GM18508 (cell line): Measurements from ENCODE around the gene MCM9.
"Not testable (repeated sequence)": the region's sequence is repeated elsewhere in the genome, so short reads cannot be mapped to it uniquely, and the experiment has no call there.

ENCODE experiments used
- ATAC-seq: cut with Tn5 transposase; IDR thresholded peaks from one replicate; pipeline ENCODE4 v1.9.1; 2021; ENCODE audit warnings: moderate number of reproducible peaks; ENCODE audit not compliant: insufficient read depth, unreplicated experiment

The MCM9 gene

DNA sequence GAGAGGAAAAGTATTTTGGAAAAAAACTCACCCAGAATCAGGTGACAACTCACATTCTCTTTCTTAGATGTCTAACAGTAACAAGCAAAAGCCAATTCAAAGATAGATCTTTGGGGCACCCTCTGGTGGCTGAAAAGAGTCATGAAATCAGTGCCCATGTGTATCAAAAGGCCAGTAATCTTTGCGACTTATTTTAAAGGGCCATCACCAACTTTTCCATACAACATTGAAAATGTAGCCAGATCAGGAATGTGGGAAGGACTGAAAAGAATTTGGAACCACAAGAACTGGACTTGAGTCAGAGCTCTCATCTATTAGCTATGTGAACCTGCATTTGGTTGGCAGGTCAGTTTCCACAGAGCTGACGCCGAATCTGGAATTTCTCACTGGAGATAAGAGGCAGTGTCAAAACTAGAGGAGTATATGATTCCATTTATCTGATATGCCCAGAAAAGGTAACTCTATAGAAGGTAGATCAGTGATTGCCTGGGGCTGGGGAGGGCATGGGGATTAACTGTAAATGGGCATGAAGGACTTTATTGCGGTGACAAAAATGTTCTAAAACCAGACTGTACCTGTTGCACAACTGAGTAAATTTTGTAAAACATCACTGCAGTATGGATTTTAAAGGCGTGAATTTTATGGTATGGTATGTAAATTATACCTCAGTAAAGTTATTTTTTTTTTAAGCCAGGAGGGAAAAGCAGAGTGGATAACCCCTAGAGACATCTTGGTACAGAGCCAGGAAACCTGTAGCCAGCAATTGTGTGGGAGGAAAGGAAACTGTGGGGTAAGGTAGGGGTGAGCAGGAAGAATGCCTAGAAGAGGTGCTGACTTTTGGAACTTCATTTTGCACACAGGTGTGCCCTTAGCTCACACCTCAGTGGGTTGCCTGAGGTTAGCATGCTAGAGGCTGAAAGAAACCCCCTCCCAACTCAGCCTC is 158.1 kb downstream of the MCM9 start:
- peak; percentile 83 for ATAC-seq

DNA sequence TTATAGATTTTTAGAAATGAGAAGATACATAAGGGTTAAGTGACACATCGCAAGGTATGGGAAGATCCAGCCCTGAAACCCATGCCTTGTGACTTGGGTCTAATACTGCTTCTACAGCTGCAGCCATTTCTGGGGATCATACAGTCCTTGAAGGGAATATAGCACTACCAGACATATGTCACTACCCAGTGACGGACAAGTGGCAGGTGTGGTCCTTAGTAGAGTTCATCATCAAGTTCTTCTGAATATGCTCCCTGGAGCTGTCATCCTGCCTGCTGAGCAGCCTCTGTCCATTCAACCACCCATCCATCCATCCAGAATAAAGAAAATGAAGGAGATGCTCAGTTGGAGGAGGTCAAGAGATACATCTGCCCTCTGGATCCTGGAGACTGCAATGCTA is 159.6 kb downstream of the MCM9 start:
- no peak for ATAC-seq

GRCh38 chr6:118774581-118774980 is 160.4 kb downstream of the MCM9 start:
- ATAC-seq, result no peak

DNA sequence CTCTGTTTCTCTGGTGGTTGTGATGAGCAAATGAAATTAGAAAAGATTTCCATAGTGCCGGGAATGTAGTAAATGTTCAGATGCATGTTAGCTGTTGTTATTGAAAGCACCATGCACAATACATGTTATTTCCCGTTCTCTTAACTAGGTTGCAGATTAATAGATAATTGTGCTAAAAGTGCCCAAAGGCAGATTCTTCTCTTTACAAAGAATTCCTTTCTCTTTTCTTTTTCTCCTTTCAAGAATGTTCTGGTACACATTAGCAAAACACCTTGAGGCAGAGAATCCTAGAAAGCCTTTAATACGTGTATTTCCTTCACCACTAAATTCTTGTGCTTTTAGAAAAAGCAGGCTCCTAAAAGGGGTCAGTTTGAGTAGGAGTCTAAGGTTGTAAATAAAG is 162.1 kb downstream of the MCM9 start:
- ATAC-seq, result no peak

DNA sequence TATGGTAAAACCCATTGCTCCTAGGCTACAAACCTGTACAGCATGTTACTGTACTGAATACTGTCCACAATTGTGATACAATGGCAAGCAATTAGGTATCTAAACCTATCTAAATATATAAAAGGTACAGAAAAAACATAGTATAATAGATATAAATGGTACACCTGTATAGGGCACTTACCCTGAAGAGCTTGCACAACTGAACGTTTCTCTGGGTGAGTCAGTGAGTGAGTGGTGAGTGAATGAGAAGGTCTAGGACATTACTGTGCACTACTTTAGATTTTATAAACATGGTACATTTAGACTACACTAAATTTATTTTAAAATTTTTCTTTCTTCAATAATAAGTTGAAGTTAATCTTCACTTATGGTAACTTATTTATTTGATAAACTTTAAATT is 163.7 kb downstream of the MCM9 start:
- ATAC-seq, result no peak

DNA sequence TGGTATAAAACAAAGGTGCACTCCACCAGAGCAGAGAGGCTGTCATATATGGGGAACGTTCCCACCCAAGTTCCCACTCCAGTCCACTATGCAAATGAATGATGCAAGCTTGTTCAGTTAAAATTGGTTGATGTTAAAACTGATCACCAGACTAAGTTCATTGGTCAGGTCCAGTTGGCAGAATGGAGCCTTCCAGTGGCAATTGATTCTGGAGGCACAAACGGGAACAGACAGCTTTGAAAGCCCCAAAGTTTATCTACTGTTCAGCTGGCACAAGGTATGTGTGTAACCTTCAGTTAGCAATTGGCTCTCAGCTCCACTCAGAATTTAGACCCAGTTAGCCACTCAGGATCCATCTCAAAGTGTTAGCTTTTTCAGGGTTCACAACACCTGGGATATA is 164.1 kb downstream of the MCM9 start:
- no peak for ATAC-seq

- ATAC-seq, result no peak
These were observed 164.7 kb downstream of the MCM9 start for GRCh38 chr6:118770112-118770788.

GRCh38 chr6:118768904-118769325 is 166.0 kb downstream of the MCM9 start:
- no peak for ATAC-seq

DNA sequence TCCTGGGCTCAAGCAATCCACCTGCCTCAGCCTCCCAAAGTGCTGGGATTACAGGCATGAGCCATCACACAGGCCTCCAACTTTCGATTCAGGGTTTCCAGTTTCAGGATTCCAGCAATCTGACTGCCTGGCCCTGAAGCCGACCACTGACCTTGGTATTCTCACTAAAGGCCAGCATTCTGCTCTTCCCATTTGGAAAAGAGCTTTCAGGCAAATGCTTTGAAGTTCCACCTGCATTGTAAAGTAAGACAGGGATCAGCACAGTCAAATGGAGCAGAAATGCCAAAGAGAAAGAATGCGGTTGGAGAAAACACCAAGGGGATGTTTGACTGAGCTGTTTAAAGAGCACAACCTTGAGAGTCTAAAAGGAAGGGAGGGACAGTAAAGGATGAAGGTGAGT is 166.5 kb downstream of the MCM9 start:
- no peak for ATAC-seq

DNA sequence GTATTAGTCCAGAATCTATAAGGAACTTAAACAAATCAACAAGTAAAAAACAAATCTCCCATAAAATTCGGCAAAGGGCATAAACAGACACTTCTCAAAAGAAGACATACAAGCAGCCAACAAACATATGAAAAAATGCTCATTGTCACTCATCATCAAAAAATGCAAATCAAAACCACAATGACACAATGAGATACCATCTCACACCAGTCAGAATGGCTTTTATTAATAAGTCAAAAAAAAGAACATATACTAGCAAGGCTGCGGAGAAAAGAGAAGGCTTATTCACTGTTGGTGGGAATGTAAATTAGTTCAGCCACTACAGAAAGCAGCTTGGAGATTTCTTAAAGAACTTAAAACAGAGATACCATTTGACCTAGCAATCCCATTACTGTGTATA is 169.6 kb downstream of the MCM9 start:
- not testable (repeated sequence) for ATAC-seq

DNA sequence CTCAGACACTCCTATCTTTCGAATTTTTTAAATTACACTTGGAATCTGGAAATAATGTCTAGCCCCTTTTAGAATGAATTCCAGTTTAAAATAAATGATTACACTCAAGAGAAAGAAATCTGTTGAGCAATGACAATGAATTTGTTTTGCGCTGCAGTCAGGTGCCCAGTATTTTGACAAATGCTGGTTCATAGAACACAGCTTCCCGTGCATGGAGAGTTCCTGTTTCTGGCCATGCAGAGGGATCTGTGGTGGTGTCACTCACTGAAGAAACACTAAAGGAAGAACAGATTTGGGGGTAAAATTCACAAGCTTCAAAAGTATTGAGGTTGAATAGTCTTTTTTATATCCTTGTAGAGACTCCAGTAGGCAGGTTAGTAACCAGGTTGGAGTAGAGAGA is 170.2 kb downstream of the MCM9 start:
- ATAC-seq, result no peak
